Measurements from ENCODE around the gene TUBB2B.

DNA sequence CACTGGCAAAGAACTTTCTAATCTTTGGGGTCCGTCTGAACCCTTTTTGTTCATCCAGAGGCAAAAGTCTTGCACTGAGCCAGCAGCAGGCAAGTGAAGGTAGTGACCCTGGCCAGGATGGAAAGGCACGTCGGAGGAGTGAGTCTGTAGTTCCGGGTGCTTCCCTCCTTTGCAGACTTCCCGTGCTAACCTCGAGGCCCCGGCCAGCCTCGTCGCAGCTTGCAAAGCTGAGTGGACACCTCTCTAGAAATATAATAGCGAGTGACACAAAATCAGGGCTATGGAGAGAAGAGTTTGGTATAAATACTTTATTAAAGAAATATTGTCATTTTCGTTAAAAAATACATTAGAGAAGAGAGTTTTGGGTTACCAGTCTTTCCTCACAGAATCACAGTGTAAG is 41.2 kb upstream of the TUBB2B start:
- TF ChIP-seq CTCF (IDR thresholded peaks at IDR 0.05 in 8 of 11, conservative IDR thresholded peaks at IDR 0.05 in 3 of 11) (no peak), POLR2AphosphoS5 (IDR thresholded peaks at IDR 0.05) (no peak)

Data from spleen (tissue), 7 donors.